GM19467 (cell line): ENCODE data around the gene CLSTN3.
A peak's percentile ranks its signal among the peaks of the same experiment; 100 is the strongest.

ENCODE experiments used
- ATAC-seq: cut with Tn5 transposase; IDR thresholded peaks from one replicate; pipeline ENCODE4 v1.9.1; 2021; ENCODE audit warnings: mild to moderate bottlenecking, moderate library complexity; ENCODE audit not compliant: unreplicated experiment

The CLSTN3 gene

DNA sequence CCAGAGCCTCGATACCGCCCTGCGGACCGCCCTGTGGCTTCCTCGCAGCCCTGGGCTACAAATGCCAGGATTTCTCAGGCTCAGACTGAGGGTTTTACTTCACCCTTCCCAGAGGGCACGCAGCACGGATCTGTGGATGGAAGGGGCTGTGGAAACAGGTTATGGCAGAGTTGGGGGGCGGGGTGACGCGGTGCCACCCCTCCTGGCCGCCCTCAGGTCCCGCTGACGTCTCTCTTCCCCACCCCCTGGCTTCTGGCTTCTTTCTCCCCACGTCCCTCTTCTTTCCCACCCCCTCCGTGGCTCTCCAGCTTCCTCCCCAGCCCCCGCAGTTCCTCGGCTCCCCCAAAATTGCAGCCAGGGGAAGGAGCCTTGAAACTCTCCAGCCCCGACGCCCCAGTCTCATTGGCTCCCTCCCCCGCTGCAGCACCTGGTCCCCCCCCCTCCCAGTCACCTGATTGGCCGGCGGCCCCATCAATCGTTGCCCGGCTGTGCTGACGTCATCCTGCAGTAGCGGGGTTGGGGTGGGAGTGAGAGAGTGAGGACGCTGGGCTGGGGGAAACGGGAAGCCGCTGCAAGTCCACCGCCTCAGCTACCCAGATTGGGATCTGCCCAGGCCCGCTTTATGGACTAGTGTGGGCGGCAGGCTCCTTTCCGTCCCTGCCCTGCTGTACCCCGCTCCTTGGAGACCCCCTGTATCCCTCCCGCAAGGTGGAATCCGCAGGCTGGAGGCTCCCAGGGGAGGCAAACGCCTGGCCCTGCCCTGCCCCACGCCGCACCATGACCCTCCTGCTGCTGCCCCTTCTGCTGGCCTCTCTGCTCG lies at the start of gene CLSTN3:
TSS of gene CLSTN3 (plus strand) at position 500 of the 820 bp plus-strand sequence. CDS start at position 778, 278 bp downstream.
- peak; percentile 37 for ATAC-seq

GRCh38 chr12:7081037-7081436 lies 49.1 kb upstream of the CLSTN3 start:
- no peak for ATAC-seq

GRCh38 chr12:7083125-7083524 lies 47.0 kb upstream of the CLSTN3 start:
- no peak for ATAC-seq

DNA sequence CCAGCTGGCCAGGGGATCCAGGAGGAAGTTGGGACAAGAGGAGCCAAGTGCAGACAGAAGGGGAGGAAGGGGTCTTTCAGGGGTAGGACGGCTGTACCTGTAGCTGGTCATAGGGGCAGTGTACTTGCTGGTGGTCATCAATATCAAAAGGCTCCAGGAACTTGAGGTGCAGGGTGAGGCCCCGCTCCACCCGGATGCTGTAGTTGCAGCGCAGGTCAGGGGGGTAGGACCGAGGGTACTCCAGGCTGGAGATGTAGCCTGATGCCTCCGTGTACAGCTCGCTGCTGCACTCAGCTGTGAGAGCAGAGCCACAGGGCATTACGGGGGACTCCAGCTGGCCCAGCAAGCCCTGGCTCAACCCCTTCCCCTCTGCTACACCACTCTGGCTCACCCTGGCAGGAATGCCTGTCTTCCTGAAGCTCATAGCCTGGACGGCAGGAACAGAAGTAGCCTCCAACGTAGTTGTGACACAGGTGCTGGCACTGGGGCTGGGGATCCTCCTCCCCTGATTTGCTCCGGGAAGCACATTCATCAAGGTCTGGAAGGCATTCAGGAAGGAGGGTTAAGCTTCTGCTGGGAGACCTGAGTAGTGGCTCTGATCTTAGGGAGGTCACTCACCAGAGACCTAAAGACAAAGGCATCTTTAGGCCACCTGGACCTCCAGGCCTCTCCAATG lies 40.8 kb upstream of the CLSTN3 start:
- ATAC-seq, result no peak

DNA sequence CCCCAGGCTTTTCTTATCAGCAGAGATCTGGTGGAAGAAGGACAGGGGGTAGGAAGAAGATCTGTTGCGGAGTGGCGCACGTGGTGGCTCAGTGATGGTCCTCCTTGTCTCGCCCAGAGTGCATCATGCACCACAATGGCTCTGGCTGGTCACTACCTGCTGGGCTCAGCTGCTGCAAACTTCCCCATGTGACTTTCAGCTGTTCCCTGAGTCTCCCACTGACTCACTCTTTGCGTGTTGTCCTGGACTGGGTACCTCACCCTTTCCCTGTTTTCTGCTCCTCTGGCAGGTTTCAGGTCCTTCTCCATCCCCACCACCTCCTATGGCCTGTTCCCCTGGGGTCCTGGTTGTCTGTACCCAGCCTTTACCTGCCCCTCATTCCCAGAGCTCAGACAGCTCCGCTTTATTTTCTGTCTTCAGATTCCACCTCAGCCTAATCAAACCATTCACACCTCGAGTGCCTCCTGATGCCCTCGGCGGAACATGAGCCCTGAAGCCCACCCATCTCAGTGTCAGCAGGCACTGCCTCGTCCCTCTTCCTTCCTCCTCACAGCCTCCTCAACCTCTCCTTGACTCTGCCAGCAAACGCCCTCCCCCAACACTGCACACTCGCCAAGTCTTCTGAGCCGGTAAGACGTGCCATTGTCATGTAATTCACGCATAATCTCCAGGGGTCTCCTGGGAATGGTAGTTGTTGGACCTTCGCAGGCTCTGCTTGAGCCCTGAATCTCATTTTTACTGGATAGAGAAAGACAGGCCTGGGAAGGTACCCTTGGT lies 39.8 kb upstream of the CLSTN3 start:
- ATAC-seq, result no peak

GRCh38 chr12:7091171-7091570 lies 39.0 kb upstream of the CLSTN3 start:
- no peak for ATAC-seq

DNA sequence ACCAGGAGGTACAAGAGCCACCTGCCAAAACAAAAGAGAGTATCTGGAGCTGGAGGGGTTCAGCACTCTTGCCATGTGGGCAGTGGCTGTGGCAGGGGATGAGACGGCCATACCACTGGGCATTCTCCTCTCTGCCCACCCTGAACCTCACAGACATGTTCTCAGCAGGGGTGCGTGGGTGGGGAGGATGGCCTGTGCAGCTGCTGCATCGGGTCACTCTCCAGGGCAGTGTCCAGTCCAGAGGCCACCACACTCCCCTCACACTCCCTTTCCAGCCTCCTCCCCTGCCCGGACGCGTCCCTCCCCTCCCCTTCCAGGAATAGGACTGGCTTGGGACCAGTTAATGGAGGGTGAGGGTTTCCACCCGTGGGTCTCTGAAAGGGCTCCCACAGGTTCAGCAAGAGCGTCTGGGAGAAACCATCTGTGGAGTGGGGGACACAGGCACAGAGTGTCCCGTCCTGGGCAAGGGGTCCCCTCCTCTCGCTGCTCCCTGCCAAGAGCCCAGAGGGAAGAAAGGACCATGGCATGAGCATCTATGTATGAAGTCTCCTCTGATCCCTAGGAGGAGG lies 38.4 kb upstream of the CLSTN3 start:
- ATAC-seq, result no peak

- ATAC-seq, result no peak
Observed at GRCh38 chr12:7092229-7092985, 37.8 kb upstream of the CLSTN3 start, which contains the start of gene C1R. Gene C1R, minus strand, starts transcription at chr12:7092445. Its CDS starts 57 bp downstream, at chr12:7092388.

GRCh38 chr12:7092986-7093460 lies 37.1 kb upstream of the CLSTN3 start:
- no peak for ATAC-seq

GRCh38 chr12:7093486-7093885 lies 36.7 kb upstream of the CLSTN3 start:
- no peak for ATAC-seq

DNA sequence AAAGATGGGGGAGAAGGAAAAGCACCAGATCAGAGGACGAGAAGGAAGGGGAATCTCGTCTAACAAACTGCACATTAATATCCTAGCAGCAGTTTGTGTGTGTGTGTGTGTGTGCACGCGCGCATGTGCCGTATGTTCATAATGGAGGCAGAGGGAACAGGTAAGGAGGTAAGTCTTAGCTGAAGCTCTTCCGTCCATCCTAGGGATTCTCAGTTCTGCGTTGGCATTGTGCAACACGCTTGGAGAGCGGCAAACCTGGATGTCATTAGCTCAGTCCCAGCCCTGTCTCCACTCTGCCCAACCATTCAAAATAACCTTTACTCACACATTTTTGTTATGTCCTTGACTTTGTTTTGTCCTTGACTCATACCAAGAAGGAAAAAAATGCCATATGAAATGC lies 36.3 kb upstream of the CLSTN3 start:
- ATAC-seq, result no peak

GRCh38 chr12:7096006-7096932 lies 33.9 kb upstream of the CLSTN3 start:
- no peak for ATAC-seq

GRCh38 chr12:7096979-7097378 lies 33.2 kb upstream of the CLSTN3 start:
- no peak for ATAC-seq

GRCh38 chr12:7099290-7099996 lies 30.7 kb upstream of the CLSTN3 start:
- ATAC-seq, result no peak

DNA sequence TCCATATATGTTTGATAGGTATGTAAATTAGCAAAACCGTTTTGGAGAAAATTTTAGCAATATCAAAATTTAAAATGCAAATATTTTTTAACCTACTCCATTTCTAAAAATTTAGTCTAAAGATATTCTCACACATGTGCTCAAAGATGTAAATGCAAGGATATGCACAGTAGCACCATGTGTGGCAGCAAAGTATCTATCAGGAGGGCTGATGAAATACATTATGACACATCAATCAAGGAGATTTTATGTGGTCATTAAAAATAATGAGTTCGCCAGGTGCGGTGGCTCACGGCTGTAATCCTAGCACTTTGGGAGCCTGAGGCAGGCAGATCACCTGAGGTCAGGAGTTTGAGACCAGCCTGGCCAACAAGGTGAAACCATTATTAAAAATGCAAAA lies 29.9 kb upstream of the CLSTN3 start:
- ATAC-seq, result no peak

DNA sequence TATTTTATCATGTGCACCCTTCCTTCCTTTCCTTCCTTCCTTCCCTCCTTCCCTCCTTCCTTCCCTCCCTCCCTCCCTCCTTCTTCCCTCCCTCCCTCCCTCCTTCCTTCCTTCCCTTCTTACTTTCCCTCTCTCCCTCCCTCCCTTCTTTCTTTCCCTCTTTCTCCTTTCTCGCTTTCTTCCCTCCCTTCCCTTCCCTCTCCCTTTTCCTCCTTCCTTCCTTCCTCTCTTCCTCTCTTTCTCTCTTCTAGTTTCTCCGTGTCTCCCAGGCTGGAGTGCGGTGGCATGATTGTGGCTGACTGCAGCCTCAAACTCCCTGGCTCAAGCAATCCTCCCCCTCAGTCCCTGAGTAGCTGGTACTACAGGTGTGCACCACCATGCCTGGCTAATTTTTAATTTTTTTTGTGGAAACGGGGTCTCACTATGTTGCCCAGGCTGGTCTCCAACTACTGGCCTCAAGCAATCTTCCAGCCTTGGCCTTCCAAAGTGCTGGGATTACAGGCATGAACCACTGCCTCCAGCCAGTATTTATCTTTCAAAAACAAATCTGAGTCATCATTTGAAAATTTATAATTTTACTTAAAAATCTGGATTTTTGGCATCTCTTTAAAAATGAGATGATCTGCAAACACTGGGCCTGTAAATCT lies 29.0 kb upstream of the CLSTN3 start:
- no peak for ATAC-seq

GRCh38 chr12:7101694-7102131 lies 28.5 kb upstream of the CLSTN3 start:
- ATAC-seq, result no peak

DNA sequence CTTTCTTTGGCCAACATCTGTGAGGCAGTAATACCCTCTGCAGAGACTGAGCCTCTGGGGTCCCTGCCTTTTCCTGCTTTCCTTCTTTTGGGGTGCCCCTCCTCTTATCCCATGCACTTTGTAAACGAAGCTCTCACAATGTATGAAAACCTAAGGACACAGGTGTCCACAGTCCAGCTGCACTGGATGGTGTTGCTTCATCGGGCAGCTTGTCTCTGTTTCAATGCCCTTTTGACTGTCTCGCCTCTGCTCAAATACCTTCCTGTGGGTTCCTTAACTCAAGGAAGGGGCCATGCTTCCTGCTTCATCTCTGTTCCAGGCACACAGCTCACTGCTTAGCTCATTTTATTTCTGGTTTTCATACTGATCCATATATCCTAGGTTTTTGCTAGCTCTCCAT lies 27.6 kb upstream of the CLSTN3 start:
- no peak for ATAC-seq
